Esophagus squamous epithelium (tissue), 4 donors: ENCODE measurements around the gene WNK1.
"Not testable (repeated sequence)": the region's sequence is repeated elsewhere in the genome, so short reads cannot be mapped to it uniquely, and the experiment has no call there.

Source experiments
- CTCF ChIP-seq, 6 experiments: fragments of 450-650 bp in 4 of 6; fragments of 200-600 bp in 2 of 6; sonication (generic) in 2 of 6; IDR thresholded peaks; one replicate each; pipeline ENCODE4 v1.5.1; 2016 to 2019; ENCODE audit warnings: antibody characterized with exemption in 6 of 6, mild to moderate bottlenecking in 4 of 6, moderate library complexity in 4 of 6
- POLR2A ChIP-seq, 4 donors: fragments of 450-650 bp; IDR thresholded peaks; one replicate each; pipeline ENCODE4 v1.6.1; 2017; ENCODE audit warnings: antibody characterized with exemption in 4 of 4, mild to moderate bottlenecking in 4 of 4, moderate library complexity in 3 of 4

GRCh38 chr12:935891-936290, 183.5 kb downstream of the WNK1 start:
- not testable (repeated sequence) for TF ChIP-seq CTCF, POLR2A (IDR thresholded peaks at IDR 0.05)
